HepG2 (cell line): ENCODE data around the gene MT1F. TPM values are rescaled to one million over a fixed set of nuclear protein-coding genes. Genes with fewer than 3 reads are reported as not detected.

Experiments
- ATAC-seq: fragments of 200-7000 bp; cut with Tn5 transposase; 3 replicates; pipeline ENCODE4 v1.9.1; 2020; ENCODE audit warnings: mild to moderate bottlenecking, moderate library complexity
- BruUV-seq: library from RNA; stranded (reverse); fragments of 400-500 nt; replicated peaks from 2 replicates; lab custom pipeline; 2021; lab: Mats Ljungman, UMichigan
- CTCF ChIA-PET: fragments of 300-600 bp; formaldehyde crosslinking; extraction: SDS; loops from one replicate; lab custom pipeline; 2021; ENCODE audit warnings: low total read pairs, inconsistent platforms, low intra/inter-chr PET ratio; lab: Yijun Ruan, JAX
- POLR2A ChIA-PET: fragments of 350-600 bp; sonication (Branson Sonifier 250); formaldehyde crosslinking; loops from one replicate; lab custom pipeline; 2020; ENCODE audit warnings: antibody characterized with exemption, inconsistent platforms; lab: Yijun Ruan, JAX
- DNase-seq: peaks from one replicate; pipeline ENCODE4 v3.0.0-alpha.2; 2015; ENCODE audit warnings: low spot score
- FAIRE-seq: peaks from 3 replicates; lab custom pipeline; 2011; peaks lifted over from hg19 to GRCh38; lab: Jason Lieb, UNC
- H2AFZ ChIP-seq: one replicate; pipeline ENCODE4 v1.6.1; 2011; ENCODE audit warnings: low read length, inconsistent platforms
- H3K27ac ChIP-seq: fragments of 300-600 bp; 3 replicates; pipeline ENCODE4 v1.8.0; 2011; ENCODE audit warnings: mixed run types, mild to moderate bottlenecking, mixed read lengths, low read length, inconsistent platforms; ENCODE audit not compliant: insufficient read depth; ENCODE audit errors: extremely low read length
- H3K27me3 ChIP-seq, 2 experiments: fragments of 200-600 bp in 1 of 2; 2 replicates in 1 of 2; 3 replicates in 1 of 2; pipeline versions ENCODE4 v1.6.0 to v1.8.0; 2011; ENCODE audit warnings: low read length in 2 of 2, mild to moderate bottlenecking in 2 of 2, moderate library complexity in 2 of 2, inconsistent platforms in 1 of 2; ENCODE audit not compliant: insufficient read depth in 2 of 2, control insufficient read depth in 1 of 2
- H3K36me3 ChIP-seq, 2 experiments: fragments of 200-600 bp in 1 of 2; replicated peaks in 1 of 2; 2 replicates in 1 of 2; 3 replicates in 1 of 2; pipeline versions ENCODE4 v1.5.1 to v1.8.0; 2011; ENCODE audit warnings: low read length in 2 of 2, inconsistent platforms in 1 of 2; ENCODE audit not compliant: insufficient read depth in 2 of 2, control insufficient read depth in 1 of 2
- H3K4me1 ChIP-seq: 2 replicates; pipeline ENCODE4 v1.5.1; 2012; ENCODE audit warnings: low read length, inconsistent platforms; ENCODE audit not compliant: insufficient read depth
- H3K4me2 ChIP-seq: 2 replicates; pipeline ENCODE4 v1.6.0; 2011; ENCODE audit warnings: low read depth, low read length, inconsistent platforms
- H3K4me3 ChIP-seq, 3 experiments: fragments of 200-600 bp in 1 of 3; sonication (generic), shearing (Covaris generic) in 1 of 3; replicated peaks in 1 of 3; 2 replicates each; pipeline ENCODE4 v1.5.1; 2011 to 2016; ENCODE audit warnings: low read length in 3 of 3, inconsistent platforms in 2 of 3, low read depth in 2 of 3, mild to moderate bottlenecking in 2 of 3, control low read depth in 1 of 3, mixed read lengths in 1 of 3; ENCODE audit not compliant: insufficient read depth in 1 of 3
- H3K79me2 ChIP-seq: one replicate; pipeline ENCODE4 v1.6.1; 2011; ENCODE audit warnings: low read length, inconsistent platforms; ENCODE audit not compliant: insufficient read depth
- H3K9ac ChIP-seq: 2 replicates; pipeline ENCODE4 v1.6.0; 2011; ENCODE audit warnings: mild to moderate bottlenecking, low read depth, low read length, inconsistent platforms; ENCODE audit not compliant: insufficient read depth
- H3K9me3 ChIP-seq: 2 replicates; pipeline ENCODE4 v1.5.1; 2012; ENCODE audit warnings: mild to moderate bottlenecking, low read length
- H4K20me1 ChIP-seq: 2 replicates; pipeline ENCODE4 v1.6.0; 2011; ENCODE audit warnings: inconsistent platforms, mild to moderate bottlenecking, low read length, moderate library complexity; ENCODE audit not compliant: insufficient read depth
- CEBPB ChIP-seq: IDR thresholded peaks from 2 replicates; pipeline ENCODE4 v1.6.1; 2011; ENCODE audit warnings: low read depth, low read length, improper control_type of control experiment, borderline replicate concordance
- HNRNPK ChIP-seq: fragments of 200-400 bp; formaldehyde crosslinking; IDR thresholded peaks from 2 replicates; pipeline ENCODE4 v1.6.1; 2018; ENCODE audit warnings: low read length, low read depth, moderate library complexity, mild to moderate bottlenecking; ENCODE audit not compliant: poor library complexity, severe bottlenecking
- IRF2 ChIP-seq: IDR thresholded peaks from 2 replicates; pipeline ENCODE4 v1.6.1; 2018; ENCODE audit warnings: missing genetic modification reagents, missing compliant biosample characterization
- ZNF619 ChIP-seq: sonication (generic); formaldehyde crosslinking; IDR thresholded peaks from 2 replicates; pipeline ENCODE4 v1.4.0; 2020; ENCODE audit warnings: mild to moderate bottlenecking, missing genetic modification reagents
- WGBS: methylation state at CpG from one replicate; pipeline ENCODE4 v1.1.6; 2017; ENCODE audit warnings: low lambda C conversion rate; 5-methylcytosine and 5-hydroxymethylcytosine counted together
- in situ Hi-C: cut with HindIII; loops from 2 replicates; pipeline ENCODE4 v1.10.0; 2017; ENCODE audit warnings: low pct_unique_long_range_greater_than_20kb; ENCODE audit not compliant: extremely low pct_ligation_motif_present
- intact Hi-C: fragments of 100-400 bp; cut with micrococcal nuclease; formaldehyde crosslinking; loops from one replicate; pipeline ENCODE4 v1.10.0; 2022; ENCODE audit not compliant: unreplicated experiment
- polyA plus RNA-seq, 8 experiments: library from polyadenylated mRNA; depleted of rRNA in 3 of 8; stranded (reverse) in 7 of 8; unstranded in 1 of 8; fragments of >200 nt; fragmentation: Illumina TruSeq in 4 of 8; extraction: Trizol in 4 of 8; gene quantifications; 2 replicates each; pipeline versions ENCODE4 v1.2.1 to v1.2.3, GENCODE V29; 2011 to 2016; ENCODE audit warnings: low read depth in 4 of 8, missing spikeins in 1 of 8, mixed read lengths in 1 of 8; ENCODE audit not compliant: insufficient read depth in 1 of 8
- total RNA-seq, 5 experiments: library from RNA; depleted of rRNA; stranded (reverse); fragments of >200 nt; fragmentation: Illumina TruSeq; extraction: Trizol; gene quantifications; 2 replicates each; pipeline ENCODE4 v1.2.3, GENCODE V29; 2016; ENCODE audit warnings: low read depth in 1 of 5
- TF ChIP-seq, protein P1 (sequence below), 2 experiments: fragments of 450-650 bp in 1 of 2; sonication (generic) in 1 of 2; formaldehyde crosslinking; IDR thresholded peaks; 2 replicates each; pipeline versions ENCODE4 v1.5.0 to v1.8.0; 2020 to 2022; ENCODE audit warnings: mild to moderate bottlenecking in 1 of 2, missing genetic modification reagents in 1 of 2
- TF ChIP-seq, protein P2 (sequence below): sonication (generic); formaldehyde crosslinking; IDR thresholded peaks from 2 replicates; pipeline ENCODE4 v1.4.0; 2020; ENCODE audit warnings: missing genetic modification reagents, borderline replicate concordance

Gene MT1F
- total and polyA plus RNA-seq, 2 of the 13 experiments (the other 11 are each of a cell fraction or from before 2014, with no cell fraction given), result 1.9 to 169 TPM

DNA sequence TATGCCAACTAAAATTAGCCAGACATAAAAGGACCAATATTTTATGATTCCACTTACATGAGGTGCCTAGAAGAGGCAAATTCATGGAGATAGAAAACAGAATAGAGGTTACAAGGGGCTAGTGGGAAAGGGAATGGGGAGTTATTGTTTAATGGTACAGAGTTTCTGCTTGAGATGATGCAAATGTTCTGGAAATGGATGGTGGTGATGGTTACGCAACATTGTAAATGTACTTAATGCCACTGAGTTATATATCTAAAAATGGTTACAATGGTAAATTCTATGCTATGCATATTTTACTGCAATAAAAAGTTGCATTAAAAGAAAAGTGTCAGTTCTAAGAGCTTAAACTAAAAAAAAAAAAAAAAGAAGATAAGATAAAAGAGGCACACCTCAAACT lies 42.4 kb downstream of the MT1F start:
- intact Hi-C loops (loop anchor here (5.0 kb wide), 1 partner anchor 43 kb away; the partner anchor contains the start of gene MT1F), in situ Hi-C loops (loop anchor here (5.0 to 10.0 kb wide), 3 partner anchors 98 to 185 kb away; no protein-coding TSS in a partner anchor)
- no peak for DNase-seq
- H3K9ac ChIP-seq, result no peak overlapping the region
- FAIRE-seq, result no peak
- ChIA-PET CTCF (interaction anchor here (1.4 to 2.3 kb wide), 2 partner anchors 186 to 1235 kb away, joined by 3 to 4 read pairs; no protein-coding TSS in a partner anchor), POLR2A (no interaction called here)
- H3K9me3 ChIP-seq, result no peaks in the 10 kb centered on the region
- no peak for ATAC-seq
- no TSS peak for BruUV-seq
- H3K27ac ChIP-seq, result no peak overlapping the region
- peaks cover 8% of the 10 kb centered on the region; the same call in 1 of the 2 replicates for H3K4me1 ChIP-seq
- no peak overlapping the region for H3K4me3 ChIP-seq
- 35% methylated on average over 1 of the region's 1 CpG for WGBS
- no peaks in the 10 kb centered on the region for H3K79me2 ChIP-seq
- TF ChIP-seq HNRNPK (no peak), CEBPB (peak; percentile 51; the same call in 1 of the 2 replicates), ZNF619 (CRISPR knock-in tag) (no peak)
- H4K20me1 ChIP-seq, result no peaks in the 10 kb centered on the region
- no peaks in the 10 kb centered on the region for H3K36me3 ChIP-seq
- no peak overlapping the region for H3K4me2 ChIP-seq
- H3K27me3 ChIP-seq, result peaks cover 0 to 12% of the 10 kb centered on the region in 2 experiments; a peak in 2 of 5 replicates
- H2AFZ ChIP-seq, result no peak overlapping the region

GRCh38 chr16:56700631-56701030 lies 42.9 kb downstream of the MT1F start:
- Histone ChIP-seq H3K4me3 (no peak overlapping the region), H3K4me1 (peaks cover 8% of the 10 kb centered on the region; the same call in 1 of the 2 replicates), H3K27ac (no peak overlapping the region), H3K79me2 (no peaks in the 10 kb centered on the region), H3K27me3 (peaks cover 2 to 16% of the 10 kb centered on the region in 2 experiments; a peak in 2 of 5 replicates), H3K9ac (no peak overlapping the region), H3K36me3 (no peaks in the 10 kb centered on the region), H3K9me3 (no peaks in the 10 kb centered on the region), H2AFZ (no peak overlapping the region), H3K4me2 (no peak overlapping the region), H4K20me1 (no peaks in the 10 kb centered on the region)
- ATAC-seq (no peak), DNase-seq (no peak), FAIRE-seq (no peak)
- BruUV-seq, result no TSS peak
- intact Hi-C loops, result loop anchor here (5.0 kb wide), 1 partner anchor 43 kb away; the partner anchor contains the start of gene MT1F
- in situ Hi-C loops, result loop anchor here (5.0 to 10.0 kb wide), 3 partner anchors 98 to 186 kb away; no protein-coding TSS in a partner anchor
- CTCF ChIA-PET, result interaction anchor here (1.1 to 2.6 kb wide), 4 partner anchors 101 to 1236 kb away, joined by 3 to 15 read pairs (median 4); no protein-coding TSS in a partner anchor
- POLR2A ChIA-PET, result no interaction called here
- WGBS, result 24% methylated on average over 1 of the region's 1 CpG
- TF ChIP-seq, protein P1, sequence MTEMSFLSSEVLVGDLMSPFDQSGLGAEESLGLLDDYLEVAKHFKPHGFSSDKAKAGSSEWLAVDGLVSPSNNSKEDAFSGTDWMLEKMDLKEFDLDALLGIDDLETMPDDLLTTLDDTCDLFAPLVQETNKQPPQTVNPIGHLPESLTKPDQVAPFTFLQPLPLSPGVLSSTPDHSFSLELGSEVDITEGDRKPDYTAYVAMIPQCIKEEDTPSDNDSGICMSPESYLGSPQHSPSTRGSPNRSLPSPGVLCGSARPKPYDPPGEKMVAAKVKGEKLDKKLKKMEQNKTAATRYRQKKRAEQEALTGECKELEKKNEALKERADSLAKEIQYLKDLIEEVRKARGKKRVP (CRISPR knock-in tag; IDR thresholded peaks at IDR 0.05), result no peak
- TF ChIP-seq, protein P2, sequence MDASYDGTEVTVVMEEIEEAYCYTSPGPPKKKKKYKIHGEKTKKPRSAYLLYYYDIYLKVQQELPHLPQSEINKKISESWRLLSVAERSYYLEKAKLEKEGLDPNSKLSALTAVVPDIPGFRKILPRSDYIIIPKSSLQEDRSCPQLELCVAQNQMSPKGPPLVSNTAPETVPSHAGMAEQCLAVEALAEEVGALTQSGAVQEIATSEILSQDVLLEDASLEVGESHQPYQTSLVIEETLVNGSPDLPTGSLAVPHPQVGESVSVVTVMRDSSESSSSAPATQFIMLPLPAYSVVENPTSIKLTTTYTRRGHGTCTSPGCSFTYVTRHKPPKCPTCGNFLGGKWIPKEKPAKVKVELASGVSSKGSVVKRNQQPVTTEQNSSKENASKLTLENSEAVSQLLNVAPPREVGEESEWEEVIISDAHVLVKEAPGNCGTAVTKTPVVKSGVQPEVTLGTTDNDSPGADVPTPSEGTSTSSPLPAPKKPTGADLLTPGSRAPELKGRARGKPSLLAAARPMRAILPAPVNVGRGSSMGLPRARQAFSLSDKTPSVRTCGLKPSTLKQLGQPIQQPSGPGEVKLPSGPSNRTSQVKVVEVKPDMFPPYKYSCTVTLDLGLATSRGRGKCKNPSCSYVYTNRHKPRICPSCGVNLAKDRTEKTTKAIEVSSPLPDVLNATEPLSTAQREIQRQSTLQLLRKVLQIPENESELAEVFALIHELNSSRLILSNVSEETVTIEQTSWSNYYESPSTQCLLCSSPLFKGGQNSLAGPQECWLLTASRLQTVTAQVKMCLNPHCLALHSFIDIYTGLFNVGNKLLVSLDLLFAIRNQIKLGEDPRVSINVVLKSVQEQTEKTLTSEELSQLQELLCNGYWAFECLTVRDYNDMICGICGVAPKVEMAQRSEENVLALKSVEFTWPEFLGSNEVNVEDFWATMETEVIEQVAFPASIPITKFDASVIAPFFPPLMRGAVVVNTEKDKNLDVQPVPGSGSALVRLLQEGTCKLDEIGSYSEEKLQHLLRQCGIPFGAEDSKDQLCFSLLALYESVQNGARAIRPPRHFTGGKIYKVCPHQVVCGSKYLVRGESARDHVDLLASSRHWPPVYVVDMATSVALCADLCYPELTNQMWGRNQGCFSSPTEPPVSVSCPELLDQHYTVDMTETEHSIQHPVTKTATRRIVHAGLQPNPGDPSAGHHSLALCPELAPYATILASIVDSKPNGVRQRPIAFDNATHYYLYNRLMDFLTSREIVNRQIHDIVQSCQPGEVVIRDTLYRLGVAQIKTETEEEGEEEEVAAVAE (CRISPR knock-in tag), result no peak
- no peak for TF ChIP-seq IRF2 (CRISPR knock-in tag)
